H9 (cell line): ENCODE measurements around the gene DLX1. TPM values are rescaled to one million over a fixed set of nuclear protein-coding genes. Genes with fewer than 3 reads are reported as not detected.

Experiments used
- DNase-seq: peaks from one replicate; pipeline ENCODE4 v3.0.0-alpha.2; 2017
- H2AFZ ChIP-seq: one replicate; pipeline ENCODE4 v1.6.1; 2013; ENCODE audit warnings: mild to moderate bottlenecking, low read length, control low read depth, moderate library complexity
- H2AK5ac ChIP-seq: 2 replicates; pipeline ENCODE4 v1.6.1; 2013; ENCODE audit warnings: low read length, control low read depth, mixed read lengths; ENCODE audit not compliant: insufficient read length
- H2BK120ac ChIP-seq: one replicate; pipeline ENCODE4 v1.6.1; 2013; ENCODE audit warnings: low read depth, mild to moderate bottlenecking, low read length, control low read depth, inconsistent platforms; ENCODE audit not compliant: poor library complexity, severe bottlenecking
- H2BK12ac ChIP-seq: 2 replicates; pipeline ENCODE4 v1.6.1; 2013; ENCODE audit warnings: low read length, control low read depth, mixed read lengths, low read depth; ENCODE audit not compliant: insufficient read length
- H2BK15ac ChIP-seq: 2 replicates; pipeline ENCODE4 v1.6.1; 2013; ENCODE audit warnings: low read depth, low read length, control low read depth
- H2BK20ac ChIP-seq: one replicate; pipeline ENCODE4 v1.6.1; 2013; ENCODE audit warnings: low read depth, mild to moderate bottlenecking, low read length, control low read depth, inconsistent platforms; ENCODE audit not compliant: poor library complexity, severe bottlenecking
- H2BK5ac ChIP-seq: 2 replicates; pipeline ENCODE4 v1.6.1; 2013; ENCODE audit warnings: low read length, control low read depth, mixed read lengths; ENCODE audit not compliant: insufficient read length
- H3K14ac ChIP-seq: 2 replicates; pipeline ENCODE4 v1.6.1; 2013; ENCODE audit warnings: low read length, control low read depth; ENCODE audit not compliant: insufficient read depth
- H3K18ac ChIP-seq: 2 replicates; pipeline ENCODE4 v1.6.1; 2013; ENCODE audit warnings: low read depth, mild to moderate bottlenecking, mixed read lengths, low read length, control low read depth; ENCODE audit not compliant: insufficient read length
- H3K23ac ChIP-seq: 2 replicates; pipeline ENCODE4 v1.6.1; 2013; ENCODE audit warnings: low read length, control low read depth, mixed read lengths, low read depth; ENCODE audit not compliant: insufficient read length
- H3K23me2 ChIP-seq: 2 replicates; pipeline ENCODE4 v1.6.1; 2013; ENCODE audit warnings: low read depth, mild to moderate bottlenecking, mixed read lengths, low read length, control low read depth; ENCODE audit not compliant: insufficient read length, poor library complexity, severe bottlenecking
- H3K27ac ChIP-seq: 2 replicates; pipeline ENCODE4 v1.5.1; 2013; ENCODE audit warnings: low read length, control low read depth, mixed read lengths, low read depth; ENCODE audit not compliant: insufficient read length
- H3K27me3 ChIP-seq: 2 replicates; pipeline ENCODE4 v1.6.1; 2013; ENCODE audit warnings: low read length, control low read depth, inconsistent platforms; ENCODE audit not compliant: insufficient read depth
- H3K4ac ChIP-seq: 2 replicates; pipeline ENCODE4 v1.6.1; 2013; ENCODE audit warnings: low read depth, mild to moderate bottlenecking, control low read depth, inconsistent platforms, low read length, moderate library complexity
- H3K4me1 ChIP-seq: 2 replicates; pipeline ENCODE4 v1.6.1; 2013; ENCODE audit warnings: low read length, control low read depth, inconsistent platforms; ENCODE audit not compliant: insufficient read depth
- H3K4me2 ChIP-seq: 2 replicates; pipeline ENCODE4 v1.6.1; 2013; ENCODE audit warnings: low read length, control low read depth, mixed read lengths; ENCODE audit not compliant: insufficient read length, insufficient read depth
- H3K56ac ChIP-seq: 2 replicates; pipeline ENCODE4 v1.6.1; 2013; ENCODE audit warnings: low read depth, mild to moderate bottlenecking, mixed read lengths, low read length, control low read depth; ENCODE audit not compliant: insufficient read length
- H3K79me1 ChIP-seq: 2 replicates; pipeline ENCODE4 v1.6.1; 2013; ENCODE audit warnings: low read depth, mild to moderate bottlenecking, moderate library complexity, low read length, control low read depth, inconsistent platforms; ENCODE audit not compliant: insufficient read depth, poor library complexity, severe bottlenecking
- H3K79me2 ChIP-seq: 2 replicates; pipeline ENCODE4 v1.6.1; 2013; ENCODE audit warnings: low read length, control low read depth, inconsistent platforms; ENCODE audit not compliant: insufficient read depth
- H3K9ac ChIP-seq: 2 replicates; pipeline ENCODE4 v1.6.1; 2013; ENCODE audit warnings: low read length, control low read depth, mixed read lengths; ENCODE audit not compliant: insufficient read length; ENCODE audit errors: extremely low read depth
- H3K9me3 ChIP-seq: one replicate; pipeline ENCODE4 v1.6.1; 2013; ENCODE audit warnings: low read depth, low read length, inconsistent platforms; ENCODE audit not compliant: control insufficient read depth
- H3T11ph ChIP-seq: one replicate; pipeline ENCODE4 v1.6.1; 2013; ENCODE audit warnings: mild to moderate bottlenecking, low read length, control low read depth, inconsistent platforms
- H4K20me1 ChIP-seq: one replicate; pipeline ENCODE4 v1.6.1; 2013; ENCODE audit not compliant: control insufficient read depth, insufficient read length, insufficient read depth
- H4K5ac ChIP-seq: 2 replicates; pipeline ENCODE4 v1.6.1; 2013; ENCODE audit warnings: low read depth, mild to moderate bottlenecking, mixed read lengths, low read length, control low read depth; ENCODE audit not compliant: insufficient read length
- H4K8ac ChIP-seq: replicated peaks from 2 replicates; pipeline ENCODE4 v1.6.1; 2013; ENCODE audit warnings: low read length, control low read depth, mixed read lengths, low read depth; ENCODE audit not compliant: insufficient read length
- H4K91ac ChIP-seq: 2 replicates; pipeline ENCODE4 v1.6.1; 2013; ENCODE audit warnings: low read depth, mild to moderate bottlenecking, moderate library complexity, mixed read lengths, low read length, control low read depth; ENCODE audit not compliant: insufficient read length
- H3K27ac Mint-ChIP-seq, 3 experiments: 2 replicates in 2 of 3; 3 replicates in 1 of 3; pipeline ENCODE4 v1.8.0; 2020 to 2021; ENCODE audit warnings: mixed read lengths in 3 of 3, mild to moderate bottlenecking in 1 of 3, moderate library complexity in 1 of 3
- H3K27me3 Mint-ChIP-seq: 2 replicates; pipeline ENCODE4 v1.8.0; 2021; ENCODE audit warnings: low read depth, mild to moderate bottlenecking, moderate library complexity, mixed read lengths
- H3K36me3 Mint-ChIP-seq, 3 experiments: 2 replicates in 2 of 3; 3 replicates in 1 of 3; pipeline ENCODE4 v1.8.0; 2020 to 2021; ENCODE audit warnings: low read depth in 3 of 3, mixed read lengths in 3 of 3; ENCODE audit not compliant: insufficient read depth in 1 of 3
- H3K4me1 Mint-ChIP-seq, 2 experiments: 2 replicates each; pipeline ENCODE4 v1.8.0; 2020; ENCODE audit warnings: mixed read lengths in 2 of 2
- H3K4me3 Mint-ChIP-seq, 2 experiments: 2 replicates in 1 of 2; 3 replicates in 1 of 2; pipeline ENCODE4 v1.8.0; 2020 to 2021; ENCODE audit warnings: mild to moderate bottlenecking in 2 of 2, mixed read lengths in 2 of 2, moderate library complexity in 1 of 2
- H3K9me3 Mint-ChIP-seq, 2 experiments: 2 replicates in 1 of 2; 3 replicates in 1 of 2; pipeline ENCODE4 v1.8.0; 2020; ENCODE audit warnings: mild to moderate bottlenecking in 2 of 2, mixed read lengths in 2 of 2, moderate library complexity in 1 of 2
- CTCF ChIP-seq: fragments of 200-600 bp; sonication (generic); conservative IDR thresholded peaks from 3 replicates; pipeline ENCODE4 v1.8.0; 2021; ENCODE audit warnings: antibody characterized with exemption, mild to moderate bottlenecking
- WGBS: extraction: QIAGEN DNeasy Blood & Tissue Kit; methylation state at CpG from one replicate; pipeline ENCODE4 v1.1.7; 2013; ENCODE audit warnings: missing lambda C conversion rate, low lambda C conversion rate, mixed read lengths; ENCODE audit not compliant: insufficient read length; ENCODE audit errors: extremely low coverage; 5-methylcytosine and 5-hydroxymethylcytosine counted together
- total RNA-seq: library from RNA; stranded (reverse); gene quantifications from 2 replicates; pipeline ENCODE4 v1.2.1, GENCODE V29; 2021

DLX1 gene
- total RNA-seq, 1 experiment from 2014 or later = not detected

GRCh38 chr2:172137109-172137508 lies 51.8 kb downstream of the DLX1 start:
- no peak overlapping the region for H3K14ac ChIP-seq
- Mint-ChIP-seq H3K4me3 (no peak overlapping the region), H3K27me3 (peaks cover 17% of the 10 kb centered on the region), H3K36me3 (peaks cover 0 to 16% (median 2%) of the 10 kb centered on the region in 3 experiments; a peak in 5 of 7 replicates), H3K27ac (no peak overlapping the region), H3K4me1 (peaks cover 25 to 34% of the 10 kb centered on the region in 2 experiments), H3K9me3 (peaks cover 11 to 12% of the 10 kb centered on the region in 2 experiments)
- no peak overlapping the region for H2AFZ ChIP-seq
- H3T11ph ChIP-seq = no peak overlapping the region
- no peak overlapping the region for H2BK20ac ChIP-seq
- H2BK120ac ChIP-seq = no peak overlapping the region
- H4K8ac ChIP-seq = no peak overlapping the region
- H2AK5ac ChIP-seq = no peak overlapping the region
- no peak for TF ChIP-seq CTCF
- no peaks in the 10 kb centered on the region; the same call in 1 of the 2 replicates for H3K27me3 ChIP-seq
- no peak overlapping the region for H2BK5ac ChIP-seq
- peaks cover 4% of the 10 kb centered on the region; the same call in 1 of the 2 replicates for H3K4me1 ChIP-seq
- H3K56ac ChIP-seq = no peak overlapping the region
- H4K5ac ChIP-seq = no peak overlapping the region
- no peak overlapping the region for H3K18ac ChIP-seq
- no CpG with 5 or more reads among the region's 2 CpGs for WGBS
- no peak overlapping the region for H2BK12ac ChIP-seq
- H2BK15ac ChIP-seq = no peak overlapping the region
- H3K9ac ChIP-seq = no peak overlapping the region
- H3K79me1 ChIP-seq = no peaks in the 10 kb centered on the region
- H3K23me2 ChIP-seq = no peaks in the 10 kb centered on the region
- H3K79me2 ChIP-seq = no peaks in the 10 kb centered on the region
- no peak overlapping the region for H3K23ac ChIP-seq
- DNase-seq = no peak
- no peak overlapping the region for H3K27ac ChIP-seq
- H3K4me2 ChIP-seq = no peak overlapping the region
- H4K91ac ChIP-seq = no peak overlapping the region
- no peaks in the 10 kb centered on the region for H3K9me3 ChIP-seq
- H4K20me1 ChIP-seq = no peaks in the 10 kb centered on the region
- no peak overlapping the region for H3K4ac ChIP-seq
